Measurements from ENCODE around the gene NLRP3. TPM values are rescaled to one million over a fixed set of nuclear protein-coding genes. Genes with fewer than 3 reads are reported as not detected.

The NLRP3 gene
- total and polyA plus RNA-seq, 9 of the 15 experiments (the other 6 are each of a cell fraction or from before 2014, with no cell fraction given) = not detected

- FAIRE-seq (no peak), DNase-seq (ENCODE audit: extremely low read depth in 1 of 4, low spot score in 3 of 4) (no peak), ATAC-seq (no peak)
- peaks cover 0 to 8% of the 10 kb centered on the region in 2 experiments; a peak in 3 of 5 replicates for H3K27me3 ChIP-seq (ENCODE audit: control insufficient read depth in 2 of 2, insufficient read depth in 2 of 2, low read length in 2 of 2)
- under 1% methylated on average over 12 of the region's 12 CpGs for WGBS (ENCODE audit: insufficient coverage, low coverage, missing lambda C conversion rate)
- TF ChIP-seq NCOA6 (IDR thresholded peaks at IDR 0.05) (no peak), MXI1 (IDR thresholded peaks at IDR 0.05; ENCODE audit: low read depth, low read length) (no peak), GATA2 (CRISPR knock-in tag; IDR thresholded peaks at IDR 0.05) (no peak)
- in situ Hi-C loops (cut with MboI) = no loop called here
- H3K36me3 ChIP-seq (ENCODE audit: control insufficient read depth, insufficient read depth, low read length) = no peaks in the 10 kb centered on the region
- intact Hi-C loops (cut with micrococcal nuclease) = no loop called here
- no peak overlapping the region for H3K9ac ChIP-seq (ENCODE audit: insufficient read depth in 1 of 2, low read depth in 2 of 2, low read length in 2 of 2)
- ChIA-PET CTCF (ENCODE audit: low intra/inter-chr PET ratio) (no interaction called here), POLR2A (no interaction called here)
- no peaks in the 10 kb centered on the region for H3K9me1 ChIP-seq (ENCODE audit: control insufficient read depth, insufficient read depth, low read length)
- H3K4me3 ChIP-seq = no peak overlapping the region
- no peaks in the 10 kb centered on the region for H3K9me3 ChIP-seq (replicated peaks; ENCODE audit: control insufficient read depth, insufficient read depth, low read depth, low read length)
- H2AFZ ChIP-seq (ENCODE audit: low read depth, low read length) = no peak overlapping the region
- H4K20me1 ChIP-seq (replicated peaks; ENCODE audit: control insufficient read depth, insufficient read depth, low read length) = no peaks in the 10 kb centered on the region
- H3K4me2 ChIP-seq (ENCODE audit: insufficient read depth, low read length) = no peak overlapping the region
- H3K27ac ChIP-seq (ENCODE audit: extremely low read depth, low read depth, low read length) = no peak overlapping the region
- H3K79me2 ChIP-seq (ENCODE audit: control insufficient read depth, insufficient read depth, low read length) = no peaks in the 10 kb centered on the region
- BruUV-seq (replicated peaks) = no TSS peak
- no peaks in the 10 kb centered on the region for H3K4me1 ChIP-seq (replicated peaks in 1 of 2; ENCODE audit: control insufficient read depth in 2 of 2, insufficient read depth in 2 of 2, low read length in 2 of 2)
Measured at GRCh38 chr1:247491328-247491727, 75.4 kb downstream of the NLRP3 start.

- Histone ChIP-seq H4K20me1 (replicated peaks; ENCODE audit: control insufficient read depth, insufficient read depth, low read length) (no peaks in the 10 kb centered on the region), H3K4me2 (ENCODE audit: insufficient read depth, low read length) (no peak overlapping the region), H3K9ac (ENCODE audit: insufficient read depth in 1 of 2, low read depth in 2 of 2, low read length in 2 of 2) (no peak overlapping the region), H3K79me2 (ENCODE audit: control insufficient read depth, insufficient read depth, low read length) (no peaks in the 10 kb centered on the region), H3K4me3 (no peak overlapping the region), H3K9me1 (ENCODE audit: control insufficient read depth, insufficient read depth, low read length) (no peaks in the 10 kb centered on the region), H3K27me3 (ENCODE audit: control insufficient read depth in 2 of 2, insufficient read depth in 2 of 2, low read length in 2 of 2) (peaks cover 0 to 8% of the 10 kb centered on the region in 2 experiments; a peak in 3 of 5 replicates), H3K36me3 (ENCODE audit: control insufficient read depth, insufficient read depth, low read length) (no peaks in the 10 kb centered on the region), H3K27ac (ENCODE audit: extremely low read depth, low read depth, low read length) (no peak overlapping the region), H3K9me3 (replicated peaks; ENCODE audit: control insufficient read depth, insufficient read depth, low read depth, low read length) (no peaks in the 10 kb centered on the region), H2AFZ (ENCODE audit: low read depth, low read length) (no peak overlapping the region), H3K4me1 (replicated peaks in 1 of 2; ENCODE audit: control insufficient read depth in 2 of 2, insufficient read depth in 2 of 2, low read length in 2 of 2) (no peaks in the 10 kb centered on the region)
- in situ Hi-C loops (cut with MboI) = no loop called here
- POLR2A ChIA-PET = interaction anchor here (0.7 kb wide), 1 partner anchor 22 kb away, joined by 3 read pairs; no protein-coding TSS in a partner anchor
- CTCF ChIA-PET (ENCODE audit: low intra/inter-chr PET ratio) = no interaction called here
- intact Hi-C loops (cut with micrococcal nuclease) = no loop called here
- 0% methylated on average over 1 of the region's 1 CpG for whole genome bisulfite sequencing (ENCODE audit: insufficient coverage, low coverage, missing lambda C conversion rate)
- no peak for ATAC-seq
- no peak for DNase-seq (ENCODE audit: extremely low read depth in 1 of 4, low spot score in 3 of 4)
- no peak for FAIRE-seq
- BruUV-seq (replicated peaks) = no TSS peak
- TF ChIP-seq E4F1 (CRISPR knock-in tag; IDR thresholded peaks at IDR 0.05; ENCODE audit: borderline replicate concordance) = no peak
- no peak for TF ChIP-seq THRAP3 (IDR thresholded peaks at IDR 0.05; ENCODE audit: borderline replicate concordance)
- no peak for TF ChIP-seq NFXL1 (CRISPR knock-in tag; IDR thresholded peaks at IDR 0.05)
- TF ChIP-seq PRMT5 (CRISPR knock-in tag; IDR thresholded peaks at IDR 0.05) = no peak
- no peak for TF ChIP-seq HSF4 (CRISPR knock-in tag; IDR thresholded peaks at IDR 0.05; ENCODE audit: borderline replicate concordance)
- no peak for TF ChIP-seq ZNF639 (CRISPR knock-in tag; conservative IDR thresholded peaks at IDR 0.05 in 1 of 2, IDR thresholded peaks at IDR 0.05 in 1 of 2)
- no peak for TF ChIP-seq SMC3 (conservative IDR thresholded peaks at IDR 0.05; ENCODE audit: insufficient read depth, low read depth, low read length)
Measured at GRCh38 chr1:247493106-247493505, 77.1 kb downstream of the NLRP3 start.

Data from K562 (cell line).